ENCODE results near the gene FUOM.

Gene FUOM

GRCh38 chr10:133312016-133312768 lies 45.6 kb downstream of the FUOM start:
- H3K4me3 ChIP-seq (ENCODE audit: low read depth, low read length), result no peak overlapping the region
- no peak for TF ChIP-seq CTCF (IDR thresholded peaks at IDR 0.05; ENCODE audit: borderline replicate concordance, insufficient read depth, low read depth, low read length)

GRCh38 chr10:133311570-133311969 lies 46.2 kb downstream of the FUOM start:
- H3K4me3 ChIP-seq (ENCODE audit: low read depth, low read length), result no peak overlapping the region
- TF ChIP-seq CTCF (IDR thresholded peaks at IDR 0.05; ENCODE audit: borderline replicate concordance, insufficient read depth, low read depth, low read length), result no peak

GRCh38 chr10:133310789-133311188 lies 47.0 kb downstream of the FUOM start:
- TF ChIP-seq CTCF (IDR thresholded peaks at IDR 0.05; ENCODE audit: borderline replicate concordance, insufficient read depth, low read depth, low read length), result no peak
- H3K4me3 ChIP-seq (ENCODE audit: low read depth, low read length), result no peak overlapping the region

GRCh38 chr10:133310399-133310755 lies 47.4 kb downstream of the FUOM start:
- TF ChIP-seq CTCF (IDR thresholded peaks at IDR 0.05; ENCODE audit: borderline replicate concordance, insufficient read depth, low read depth, low read length), result no peak
- H3K4me3 ChIP-seq (ENCODE audit: low read depth, low read length), result no peak overlapping the region

GRCh38 chr10:133309720-133310398 lies 48.0 kb downstream of the FUOM start:
- H3K4me3 ChIP-seq (ENCODE audit: low read depth, low read length), result no peak overlapping the region
- TF ChIP-seq CTCF (IDR thresholded peaks at IDR 0.05; ENCODE audit: borderline replicate concordance, insufficient read depth, low read depth, low read length), result no peak

- peak overlapping the region; percentile 74 for H3K4me3 ChIP-seq (ENCODE audit: low read depth, low read length)
- TF ChIP-seq CTCF (IDR thresholded peaks at IDR 0.05; ENCODE audit: borderline replicate concordance, insufficient read depth, low read depth, low read length), result no peak
Measured at GRCh38 chr10:133309100-133309719, 48.6 kb downstream of the FUOM start.

Data from GM12875 (cell line).